GM21381 (cell line): ENCODE measurements around the gene ITGAD.

Source experiments
- ATAC-seq: cut with Tn5 transposase; IDR thresholded peaks from one replicate; pipeline ENCODE4 v1.9.1; 2021; ENCODE audit warnings: mild to moderate bottlenecking, moderate library complexity; ENCODE audit not compliant: unreplicated experiment

ITGAD gene

GRCh38 chr16:31393056-31393455, at the start of gene ITGAD:
ITGAD (plus strand) TSS chr16:31393335; CDS start chr16:31393361, 26 bp downstream.
- no peak for ATAC-seq

GRCh38 chr16:31344712-31345111, 48.4 kb upstream of the ITGAD start:
- peak; percentile 92 for ATAC-seq

DNA sequence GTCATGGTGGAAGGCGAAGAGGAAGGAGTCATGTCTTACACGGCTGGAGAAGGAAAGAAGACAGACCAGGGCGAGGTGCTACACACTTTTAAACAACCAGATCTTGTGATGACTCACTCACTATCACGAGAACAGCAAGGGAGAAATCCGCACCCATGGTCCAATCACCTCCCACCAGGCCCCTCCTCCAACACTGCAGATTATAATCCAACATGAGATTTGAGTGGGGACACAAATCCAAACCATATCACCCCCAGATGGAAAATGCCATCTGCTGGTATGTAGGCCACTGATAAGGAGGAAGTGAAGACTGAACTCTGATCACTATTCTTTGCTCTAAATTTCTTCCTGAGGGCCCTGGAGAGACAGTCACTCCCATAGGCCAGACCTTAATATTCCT, 45.7 kb upstream of the ITGAD start:
- no peak for ATAC-seq

- no peak for ATAC-seq
Observed at GRCh38 chr16:31348579-31348978, 44.6 kb upstream of the ITGAD start.

DNA sequence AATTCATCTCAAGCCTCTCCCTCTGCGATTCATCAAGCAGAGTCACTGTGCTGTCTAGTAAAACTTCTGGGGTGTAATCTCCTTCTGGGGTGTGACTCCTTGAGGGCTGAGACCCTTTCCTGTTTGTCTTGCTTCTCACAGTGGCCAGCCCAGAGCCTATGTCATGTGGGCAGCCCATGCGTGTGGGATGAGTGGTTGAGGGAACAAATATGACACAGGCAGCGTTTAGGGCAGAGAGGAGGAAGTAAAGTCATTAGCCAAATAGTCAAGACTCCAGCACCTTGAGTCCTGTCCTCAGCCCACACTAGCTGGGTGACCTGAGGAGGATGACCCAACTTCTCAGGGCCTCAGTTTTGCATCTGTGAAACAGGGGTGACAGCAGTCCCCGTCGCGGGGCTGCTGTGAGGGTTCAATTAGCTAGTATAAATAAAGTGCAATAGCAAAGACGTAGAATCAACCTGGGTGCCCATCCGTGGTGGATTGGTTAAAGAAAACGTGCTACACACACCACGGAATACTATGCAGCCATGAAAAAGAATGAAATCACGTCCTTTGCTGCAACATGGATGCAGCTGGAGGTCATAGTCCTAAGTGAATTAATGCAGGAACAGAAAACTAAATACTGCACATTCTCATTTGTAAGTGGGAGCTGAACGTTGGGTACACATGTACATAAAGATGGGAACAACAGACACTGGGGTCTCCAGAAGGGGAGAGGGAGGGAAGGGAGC, 42.7 kb upstream of the ITGAD start:
- ATAC-seq: no peak

- no peak for ATAC-seq
Observed at GRCh38 chr16:31351246-31351941, 41.7 kb upstream of the ITGAD start.

DNA sequence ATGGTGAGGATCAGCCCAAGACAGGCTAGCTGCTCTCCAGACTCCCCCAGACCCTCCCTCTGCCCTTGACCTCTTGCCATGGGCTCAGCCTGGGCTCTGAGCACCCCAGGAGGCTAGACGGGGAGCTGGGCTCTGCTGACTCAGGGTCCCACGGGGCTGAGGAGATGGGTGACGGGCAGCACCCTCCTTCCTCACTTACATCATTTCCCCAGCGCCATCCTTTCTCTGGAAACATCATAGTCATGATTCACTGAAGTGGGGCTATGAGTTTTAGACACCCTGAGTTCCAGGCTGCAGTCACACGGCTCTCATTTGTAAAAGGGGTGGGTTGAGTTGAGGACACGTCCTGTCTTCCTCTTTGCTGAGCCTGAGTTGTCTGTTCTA, 41.2 kb upstream of the ITGAD start:
- ATAC-seq: no peak

GRCh38 chr16:31352376-31353115, 40.6 kb upstream of the ITGAD start:
- ATAC-seq: no peak

GRCh38 chr16:31354394-31355291, 38.5 kb upstream of the ITGAD start, which contains the start of gene ITGAX:
ITGAX (plus strand) TSS chr16:31355176; CDS start chr16:31355255, 79 bp downstream.
- peak; percentile 73 for ATAC-seq

DNA sequence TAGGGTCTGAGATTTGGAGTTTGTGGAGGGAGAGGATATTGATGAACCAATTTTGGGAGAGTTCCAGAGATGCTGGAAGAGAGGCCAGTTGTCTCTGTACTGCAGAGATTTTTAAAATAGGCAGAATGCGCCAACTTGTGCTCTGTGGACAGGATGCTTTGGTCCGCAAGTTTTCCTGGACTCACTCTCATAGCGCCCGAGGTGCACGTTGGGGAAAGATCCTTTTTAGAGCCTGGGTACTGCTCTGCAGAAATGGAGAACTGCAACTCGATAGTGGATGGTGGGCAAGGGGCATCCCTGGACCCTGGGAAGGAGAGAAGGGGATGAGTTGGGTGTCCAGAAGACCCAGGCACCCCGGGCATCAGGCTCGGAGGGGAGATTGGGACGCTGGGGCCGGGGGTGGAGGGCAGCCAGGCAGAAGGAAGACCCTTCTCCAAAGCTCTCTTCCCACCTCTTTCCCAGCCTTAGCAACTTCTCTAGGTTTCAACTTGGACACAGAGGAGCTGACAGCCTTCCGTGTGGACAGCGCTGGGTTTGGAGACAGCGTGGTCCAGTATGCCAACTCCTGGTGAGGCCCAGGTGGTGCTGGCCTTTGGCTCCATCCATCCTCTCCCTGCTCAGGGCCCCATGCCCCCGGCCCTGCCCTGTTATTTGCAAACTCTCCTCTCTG, 37.6 kb upstream of the ITGAD start:
- no peak for ATAC-seq

- no peak for ATAC-seq
Observed at GRCh38 chr16:31356566-31357323, 36.4 kb upstream of the ITGAD start.

DNA sequence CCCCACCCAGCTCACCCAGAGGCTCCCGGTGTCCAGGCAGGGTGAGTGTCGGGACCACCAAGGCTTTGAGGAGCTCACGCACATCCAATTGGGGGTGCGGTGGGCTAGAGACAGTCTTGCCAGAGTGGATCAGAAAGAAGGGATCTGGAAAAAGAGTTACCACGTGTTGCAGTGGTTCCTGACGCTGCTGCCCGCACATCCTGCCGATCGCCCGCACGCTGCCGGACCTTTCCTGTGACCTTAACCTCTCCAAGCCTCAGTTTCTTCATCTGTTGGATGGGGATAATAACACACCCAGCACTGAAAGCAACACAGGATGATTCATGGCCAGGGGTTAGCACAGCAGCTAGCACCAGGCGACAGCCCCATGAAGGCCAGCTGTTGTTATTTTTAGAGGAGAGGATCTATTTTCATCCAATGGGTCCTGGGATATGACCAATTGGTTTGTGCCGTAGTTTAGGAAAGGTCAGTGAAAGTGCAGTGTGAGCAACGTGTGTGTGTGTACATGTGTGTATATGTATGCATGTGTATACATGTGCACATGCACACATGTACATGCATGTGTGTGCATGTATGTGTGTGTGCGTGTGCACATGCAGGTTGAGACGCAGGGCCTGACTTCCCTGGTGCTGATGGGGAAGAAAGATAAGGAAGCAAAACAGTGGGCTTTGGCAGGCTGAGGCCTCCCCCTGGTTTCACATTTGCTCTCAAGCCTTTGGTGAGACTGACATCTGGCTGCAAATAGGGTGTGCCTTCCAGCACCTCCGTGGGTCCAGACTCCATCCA, 35.6 kb upstream of the ITGAD start:
- no peak for ATAC-seq

DNA sequence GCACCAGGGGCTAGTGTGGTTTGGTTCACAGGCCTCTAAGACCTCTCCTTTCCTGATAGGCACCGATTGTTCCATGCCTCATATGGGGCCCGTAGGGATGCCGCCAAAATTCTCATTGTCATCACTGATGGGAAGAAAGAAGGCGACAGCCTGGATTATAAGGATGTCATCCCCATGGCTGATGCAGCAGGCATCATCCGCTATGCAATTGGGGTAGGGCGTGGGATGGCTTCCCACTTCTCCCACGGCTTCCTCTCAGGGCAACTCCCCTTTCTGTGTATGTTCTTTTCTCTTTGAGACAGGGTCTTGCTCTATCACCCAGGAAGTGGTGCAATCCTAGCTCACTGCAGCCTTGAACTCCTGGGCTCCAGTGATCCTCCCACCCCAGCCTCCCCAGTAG, 32.9 kb upstream of the ITGAD start:
- ATAC-seq: no peak

GRCh38 chr16:31361201-31362110, 31.7 kb upstream of the ITGAD start:
- no peak for ATAC-seq

- no peak for ATAC-seq
Observed at GRCh38 chr16:31362476-31363405, 30.4 kb upstream of the ITGAD start.

- ATAC-seq: no peak
Observed at GRCh38 chr16:31363721-31364120, 29.4 kb upstream of the ITGAD start.

DNA sequence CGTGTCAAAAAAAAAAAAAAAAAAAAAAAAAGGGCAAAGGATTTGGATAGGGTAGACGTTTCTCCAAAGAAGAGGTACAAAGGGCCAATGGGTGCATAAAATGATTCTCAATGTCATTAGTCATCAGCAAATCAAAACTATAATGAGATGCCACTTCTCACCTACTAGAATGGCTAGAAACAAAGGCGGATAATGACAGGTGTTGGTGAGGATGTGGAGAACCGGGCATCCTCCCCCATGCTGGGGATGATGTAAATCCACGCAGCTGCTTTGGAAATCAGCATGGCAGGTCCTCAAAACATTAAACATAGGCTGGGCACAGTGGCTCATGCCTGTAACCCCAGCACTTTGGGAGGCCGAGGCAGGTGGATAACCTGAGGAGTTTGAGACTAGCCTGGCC, 28.7 kb upstream of the ITGAD start:
- no peak for ATAC-seq
